GM18511 (cell line): ENCODE measurements around the gene TRIM17.

Source experiments
- ATAC-seq: cut with Tn5 transposase; IDR thresholded peaks from one replicate; pipeline ENCODE4 v1.9.1; 2021; ENCODE audit warnings: mild to moderate bottlenecking, moderate library complexity; ENCODE audit not compliant: unreplicated experiment

TRIM17 gene

GRCh38 chr1:228390649-228391048, 26.0 kb downstream of the TRIM17 start:
- no peak for ATAC-seq

- no peak for ATAC-seq
These were observed 29.3 kb downstream of the TRIM17 start for GRCh38 chr1:228387321-228387720.

DNA sequence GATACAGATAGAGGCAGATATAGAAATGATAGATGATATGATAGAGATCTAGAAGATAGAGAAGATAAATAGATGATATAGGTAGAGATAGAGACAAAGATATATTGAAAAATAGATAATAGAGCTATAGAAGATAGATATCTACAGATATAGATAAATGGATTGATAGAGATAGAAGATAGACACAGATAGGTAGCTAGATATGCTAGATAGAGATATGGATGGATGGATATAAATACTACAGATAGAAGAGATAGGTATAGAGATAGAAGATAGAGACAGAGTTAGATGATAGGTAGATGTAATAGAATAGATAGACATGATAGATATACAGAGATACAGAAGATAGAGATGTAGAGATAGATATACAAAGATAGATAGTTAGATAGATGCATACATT, 31.4 kb downstream of the TRIM17 start:
- no peak for ATAC-seq

DNA sequence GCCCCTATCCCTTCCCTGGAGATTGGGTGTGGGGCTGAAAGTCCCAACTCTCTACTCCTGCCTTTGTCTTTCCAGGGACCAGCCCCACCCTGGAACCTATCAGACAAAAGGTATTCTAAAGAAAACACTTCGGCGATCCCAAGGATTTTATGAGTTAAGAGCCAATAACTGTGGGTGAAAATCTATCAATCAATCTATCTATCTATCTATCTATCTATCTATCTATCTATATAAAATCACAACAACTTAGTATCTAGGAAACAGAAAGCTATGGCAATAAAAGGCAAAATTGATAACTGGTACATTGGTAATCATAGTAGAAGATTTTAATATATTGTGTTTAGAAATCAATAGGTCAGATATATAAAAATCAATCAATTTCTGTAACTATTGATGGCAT, 32.9 kb downstream of the TRIM17 start:
- ATAC-seq = no peak

GRCh38 chr1:228381356-228381755, 35.3 kb downstream of the TRIM17 start:
- no peak for ATAC-seq

GRCh38 chr1:228379666-228380065, 37.0 kb downstream of the TRIM17 start:
- ATAC-seq = no peak

GRCh38 chr1:228378873-228379460, 37.7 kb downstream of the TRIM17 start:
- ATAC-seq = no peak

DNA sequence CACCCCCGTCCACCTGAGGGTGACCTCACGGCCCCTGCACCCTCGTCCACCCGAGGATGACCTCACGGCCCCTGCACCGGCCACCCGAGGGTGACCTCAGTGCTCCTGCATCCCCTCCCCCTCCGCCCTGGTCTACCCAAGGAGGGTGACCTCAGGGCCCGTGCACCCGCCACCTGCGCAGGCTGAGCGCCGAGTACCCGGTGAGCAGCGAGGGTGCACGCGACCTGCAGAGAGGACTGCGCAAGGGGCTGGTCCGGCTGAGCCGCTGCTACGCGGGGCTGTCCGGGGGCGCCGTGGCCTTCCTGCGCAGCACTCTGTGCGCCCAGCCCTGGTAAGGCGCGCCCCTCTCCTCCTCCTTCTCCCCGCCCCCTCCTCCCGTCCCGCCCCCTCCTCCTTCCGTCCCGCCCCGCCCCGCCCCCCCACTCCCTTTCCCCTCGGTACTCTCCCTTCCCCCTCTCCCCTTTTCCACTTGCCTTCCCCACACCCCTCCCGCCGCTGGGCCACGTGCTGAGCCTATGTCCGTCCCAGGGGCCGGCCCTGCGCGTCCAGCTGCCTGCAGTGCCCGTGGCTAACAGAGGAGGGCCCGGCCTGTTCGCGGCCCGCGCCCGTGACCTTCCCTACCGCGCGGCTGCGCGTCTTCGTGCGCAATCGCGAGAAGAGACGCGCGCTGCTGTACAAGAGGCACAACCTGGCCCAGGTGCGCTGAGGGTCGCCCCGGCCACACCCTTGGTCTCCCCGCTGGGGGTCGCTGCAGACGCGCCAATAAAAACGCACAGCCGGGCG, 38.4 kb downstream of the TRIM17 start:
- ATAC-seq = no peak

GRCh38 chr1:228377664-228378089, 39.0 kb downstream of the TRIM17 start:
- no peak for ATAC-seq

- no peak for ATAC-seq
These were observed 39.7 kb downstream of the TRIM17 start for GRCh38 chr1:228376651-228377631.

DNA sequence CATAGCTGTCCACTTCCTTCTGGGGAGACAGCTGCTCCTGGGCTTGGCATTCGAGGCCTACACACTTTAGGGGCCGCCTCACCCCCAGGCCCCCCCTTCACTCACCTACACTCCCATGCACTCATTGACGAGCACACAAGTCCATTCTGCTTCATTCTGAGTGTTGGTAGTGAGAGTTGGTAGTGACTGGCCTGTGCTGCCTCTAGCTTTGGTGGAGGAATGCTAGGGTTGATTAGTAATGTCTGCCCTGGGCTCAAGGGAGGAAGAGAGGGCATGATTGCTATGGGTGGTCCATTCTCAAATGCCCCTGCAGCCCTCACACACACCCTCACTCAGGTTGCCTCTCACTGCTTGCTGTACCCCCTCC, 40.4 kb downstream of the TRIM17 start:
- ATAC-seq = no peak

DNA sequence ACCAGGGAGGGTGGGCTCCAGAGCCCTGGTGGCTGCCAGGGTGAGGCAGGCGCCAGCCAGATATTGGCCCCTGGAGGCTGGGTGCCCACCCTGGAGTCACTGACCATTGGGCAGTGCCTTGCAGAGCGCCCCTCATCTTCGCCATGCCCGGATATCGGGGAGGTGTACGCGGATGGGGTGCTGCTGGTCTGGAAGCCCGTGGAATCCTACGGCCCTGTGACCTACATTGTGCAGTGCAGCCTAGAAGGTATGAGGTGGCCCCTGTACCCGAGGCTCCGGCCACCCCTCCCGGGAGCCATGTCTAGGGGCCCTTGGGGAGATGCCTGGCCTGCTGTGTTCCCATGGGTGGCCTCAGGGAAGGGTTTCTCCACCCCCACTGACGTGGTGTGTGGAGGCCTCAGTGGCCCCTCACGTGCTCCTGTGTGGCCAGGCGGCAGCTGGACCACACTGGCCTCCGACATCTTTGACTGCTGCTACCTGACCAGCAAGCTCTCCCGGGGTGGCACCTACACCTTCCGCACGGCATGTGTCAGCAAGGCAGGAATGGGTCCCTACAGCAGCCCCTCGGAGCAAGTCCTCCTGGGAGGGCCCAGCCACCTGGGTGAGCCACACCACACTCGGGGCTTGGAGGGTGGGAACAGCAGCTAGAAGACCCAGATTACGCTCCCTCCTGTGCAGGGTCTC, 40.9 kb downstream of the TRIM17 start:
- ATAC-seq = no peak

GRCh38 chr1:228374711-228375577, 41.7 kb downstream of the TRIM17 start:
- ATAC-seq = no peak

GRCh38 chr1:228373681-228374571, 42.7 kb downstream of the TRIM17 start:
- ATAC-seq = no peak

DNA sequence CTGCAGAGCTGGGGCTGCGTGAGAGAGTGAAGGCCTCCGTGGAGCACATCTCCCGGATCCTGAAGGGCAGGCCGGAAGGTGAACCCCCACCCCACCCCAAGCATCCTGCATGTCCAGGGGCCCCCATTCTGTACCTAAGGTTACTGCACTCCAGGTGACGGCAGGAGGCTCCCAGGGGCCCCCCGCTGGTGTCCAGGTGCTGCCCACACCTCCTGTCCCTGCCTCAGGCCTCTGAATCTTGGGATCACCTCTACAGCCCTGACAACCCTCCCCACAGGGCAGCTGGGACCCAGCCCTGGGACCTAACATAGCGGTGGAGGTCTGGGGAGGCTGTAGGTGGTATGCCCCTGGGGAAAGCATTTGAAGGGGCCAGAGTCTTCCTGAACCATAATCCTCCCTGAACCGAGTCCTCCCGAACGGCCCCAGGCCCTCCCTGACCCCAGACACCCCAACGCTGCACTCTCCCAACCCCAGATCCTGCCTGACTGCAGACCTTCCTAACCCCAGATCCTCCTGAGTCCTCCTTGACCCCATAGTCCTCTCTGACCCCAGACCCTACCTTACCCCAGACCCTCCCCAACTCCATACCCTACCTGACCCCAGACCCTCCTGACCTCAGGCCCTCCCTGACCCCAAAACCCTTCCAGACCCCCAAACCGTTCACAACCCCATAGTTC, 43.5 kb downstream of the TRIM17 start:
- no peak for ATAC-seq

DNA sequence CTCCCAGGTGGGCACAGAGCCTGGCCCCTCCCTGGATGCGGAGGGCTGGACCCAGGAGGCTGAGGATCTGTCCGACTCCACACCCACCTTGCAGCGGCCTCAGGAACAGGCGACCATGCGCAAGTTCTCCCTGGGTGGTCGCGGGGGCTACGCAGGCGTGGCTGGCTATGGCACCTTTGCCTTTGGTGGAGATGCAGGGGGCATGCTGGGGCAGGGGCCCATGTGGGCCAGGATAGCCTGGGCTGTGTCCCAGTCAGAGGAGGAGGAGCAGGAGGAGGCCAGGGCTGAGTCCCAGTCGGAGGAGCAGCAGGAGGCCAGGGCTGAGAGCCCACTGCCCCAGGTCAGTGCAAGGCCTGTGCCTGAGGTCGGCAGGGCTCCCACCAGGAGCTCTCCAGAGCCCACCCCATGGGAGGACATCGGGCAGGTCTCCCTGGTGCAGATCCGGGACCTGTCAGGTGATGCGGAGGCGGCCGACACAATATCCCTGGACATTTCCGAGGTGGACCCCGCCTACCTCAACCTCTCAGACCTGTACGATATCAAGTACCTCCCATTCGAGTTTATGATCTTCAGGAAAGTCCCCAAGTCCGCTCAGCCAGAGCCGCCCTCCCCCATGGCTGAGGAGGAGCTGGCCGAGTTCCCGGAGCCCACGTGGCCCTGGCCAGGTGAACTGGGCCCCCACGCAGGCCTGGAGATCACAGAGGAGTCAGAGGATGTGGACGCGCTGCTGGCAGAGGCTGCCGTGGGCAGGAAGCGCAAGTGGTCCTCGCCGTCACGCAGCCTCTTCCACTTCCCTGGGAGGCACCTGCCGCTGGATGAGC, 44.3 kb downstream of the TRIM17 start:
- no peak for ATAC-seq

DNA sequence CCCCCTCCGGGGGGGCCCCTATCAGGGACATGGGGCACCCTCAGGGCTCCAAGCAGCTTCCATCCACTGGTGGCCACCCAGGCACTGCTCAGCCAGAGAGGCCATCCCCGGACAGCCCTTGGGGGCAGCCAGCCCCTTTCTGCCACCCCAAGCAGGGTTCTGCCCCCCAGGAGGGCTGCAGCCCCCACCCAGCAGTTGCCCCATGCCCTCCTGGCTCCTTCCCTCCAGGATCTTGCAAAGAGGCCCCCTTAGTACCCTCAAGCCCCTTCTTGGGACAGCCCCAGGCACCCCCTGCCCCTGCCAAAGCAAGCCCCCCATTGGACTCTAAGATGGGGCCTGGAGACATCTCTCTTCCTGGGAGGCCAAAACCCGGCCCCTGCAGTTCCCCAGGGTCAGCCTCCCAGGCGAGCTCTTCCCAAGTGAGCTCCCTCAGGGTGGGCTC, 44.9 kb downstream of the TRIM17 start:
- ATAC-seq = no peak
